SIG-M5 treated with dmso at 0.1 percent for 504 hours (cell line): ENCODE results near the gene CFTR.
"Not testable (repeated sequence)": the region's sequence is repeated elsewhere in the genome, so short reads cannot be mapped to it uniquely, and the experiment has no call there.

ENCODE experiments used
- DNase-seq: peaks from one replicate; lab custom pipeline; 2025; ENCODE audit not compliant: unreplicated experiment; lab: John Stamatoyannopoulos, UW

The CFTR gene

GRCh38 chr7:117683430-117684175 lies 203.8 kb downstream of the CFTR start:
- DNase-seq, result no peak

- DNase-seq, result no peak
Observed at GRCh38 chr7:117685795-117686194, 206.0 kb downstream of the CFTR start.

- DNase-seq, result no peak
Observed at GRCh38 chr7:117686311-117686935, 206.6 kb downstream of the CFTR start.

- no peak for DNase-seq
Observed at GRCh38 chr7:117688126-117688525, 208.3 kb downstream of the CFTR start.

GRCh38 chr7:117689406-117689805 lies 209.6 kb downstream of the CFTR start:
- no peak for DNase-seq

GRCh38 chr7:117690147-117690546 lies 210.3 kb downstream of the CFTR start:
- DNase-seq, result no peak

GRCh38 chr7:117692338-117692737 lies 212.5 kb downstream of the CFTR start:
- no peak for DNase-seq

GRCh38 chr7:117698018-117698417 lies 218.2 kb downstream of the CFTR start:
- DNase-seq, result no peak

GRCh38 chr7:117704063-117704462 lies 224.2 kb downstream of the CFTR start:
- no peak for DNase-seq

- no peak for DNase-seq
Observed at GRCh38 chr7:117705630-117706029, 225.8 kb downstream of the CFTR start.

GRCh38 chr7:117706210-117706609 lies 226.4 kb downstream of the CFTR start:
- no peak for DNase-seq

- no peak for DNase-seq
Observed at GRCh38 chr7:117707080-117707479, 227.3 kb downstream of the CFTR start.

- not testable (repeated sequence) for DNase-seq
Observed at GRCh38 chr7:117708173-117708572, 228.3 kb downstream of the CFTR start.

- no peak for DNase-seq
Observed at GRCh38 chr7:117711556-117711955, 231.7 kb downstream of the CFTR start.

GRCh38 chr7:117715784-117716445 lies 236.1 kb downstream of the CFTR start:
- peak; percentile 55 for DNase-seq

- no peak for DNase-seq
Observed at GRCh38 chr7:117716707-117717299, 237.0 kb downstream of the CFTR start.

GRCh38 chr7:117717357-117717756 lies 237.5 kb downstream of the CFTR start:
- no peak for DNase-seq
